ENCODE measurements around the gene UNC50.
"Not testable (repeated sequence)": the region's sequence is repeated elsewhere in the genome, so short reads cannot be mapped to it uniquely, and the experiment has no call there.

UNC50 gene

GRCh38 chr2:98577313-98577712 lies 31.1 kb upstream of the UNC50 start:
- DNase-seq, result no peak

GRCh38 chr2:98578231-98578630 lies 30.2 kb upstream of the UNC50 start:
- DNase-seq, result no peak

- no peak for DNase-seq
Measured at GRCh38 chr2:98579926-98580325, 28.5 kb upstream of the UNC50 start.

- DNase-seq, result no peak
Measured at GRCh38 chr2:98580656-98581284, 27.6 kb upstream of the UNC50 start.

- DNase-seq, result no peak
Measured at GRCh38 chr2:98582523-98582922, 25.9 kb upstream of the UNC50 start.

GRCh38 chr2:98583276-98583675 lies 25.1 kb upstream of the UNC50 start:
- DNase-seq, result no peak

- peak; percentile 5 for DNase-seq
Measured at GRCh38 chr2:98583816-98584618, 24.4 kb upstream of the UNC50 start.

- no peak for DNase-seq
Measured at GRCh38 chr2:98585386-98585785, 23.0 kb upstream of the UNC50 start.

GRCh38 chr2:98586551-98587140 lies 21.7 kb upstream of the UNC50 start:
- no peak for DNase-seq

GRCh38 chr2:98588880-98589431 lies 19.4 kb upstream of the UNC50 start:
- no peak for DNase-seq

GRCh38 chr2:98589489-98589888 lies 18.9 kb upstream of the UNC50 start:
- no peak for DNase-seq

GRCh38 chr2:98592565-98592964 lies 15.8 kb upstream of the UNC50 start:
- no peak for DNase-seq

GRCh38 chr2:98594665-98595064 lies 13.7 kb upstream of the UNC50 start:
- not testable (repeated sequence) for DNase-seq

- DNase-seq, result no peak
Measured at GRCh38 chr2:98598781-98599428, 9.5 kb upstream of the UNC50 start.

- DNase-seq, result peak; percentile 29
Measured at GRCh38 chr2:98601532-98602132, 6.8 kb upstream of the UNC50 start.

- peak; percentile 53 for DNase-seq
Measured at GRCh38 chr2:98604547-98604946, 3.8 kb upstream of the UNC50 start.

GRCh38 chr2:98605076-98605475 lies 3.3 kb upstream of the UNC50 start:
- DNase-seq, result no peak

GRCh38 chr2:98606431-98606830 lies 2.0 kb upstream of the UNC50 start:
- DNase-seq, result no peak

- no peak for DNase-seq
Measured at GRCh38 chr2:98607104-98607503, 1.3 kb upstream of the UNC50 start.

GRCh38 chr2:98607741-98608115 lies 661 bp upstream of the UNC50 start:
- no peak for DNase-seq

- DNase-seq, result no peak
Measured at GRCh38 chr2:98608962-98609604, 694 bp downstream of the UNC50 start.

GRCh38 chr2:98614024-98614739 lies 5.8 kb downstream of the UNC50 start:
- DNase-seq, result no peak
